K562 (cell line): ENCODE data around the gene ARHGAP22. TPM values are rescaled to one million over a fixed set of nuclear protein-coding genes. Genes with fewer than 3 reads are reported as not detected.

Experiments used
- ATAC-seq: fragments of 200-7000 bp; cut with Tn5 transposase; 3 replicates; pipeline ENCODE4 v1.9.1; 2020; ENCODE audit warnings: moderate library complexity
- BruUV-seq: library from RNA; stranded (reverse); fragments of 400-500 nt; replicated peaks from 2 replicates; lab custom pipeline; 2021; lab: Mats Ljungman, UMichigan
- CTCF ChIA-PET: fragments of 300-600 bp; formaldehyde crosslinking; extraction: SDS; loops from one replicate; lab custom pipeline; 2021; ENCODE audit warnings: low intra/inter-chr PET ratio; lab: Yijun Ruan, JAX
- POLR2A ChIA-PET: fragments of 300-600, 350-650 bp; sonication (Branson Sonifier 250); formaldehyde crosslinking; extraction: SDS; loops from one replicate; lab custom pipeline; 2021; ENCODE audit warnings: antibody characterized with exemption, inconsistent platforms; lab: Yijun Ruan, JAX
- DNase-seq, 4 experiments: peaks; one replicate each; pipeline versions ENCODE4 v3.0.0 to v3.0.0-alpha.2; 2011 to 2018; ENCODE audit warnings: low spot score in 3 of 4, mixed read lengths in 3 of 4; ENCODE audit errors: extremely low read depth in 1 of 4
- FAIRE-seq: peaks from 2 replicates; lab custom pipeline; 2011; peaks lifted over from hg19 to GRCh38; lab: Jason Lieb, UNC
- H2AFZ ChIP-seq: 2 replicates; pipeline ENCODE4 v1.6.0; 2011; ENCODE audit warnings: low read depth, low read length, control low read depth, inconsistent platforms
- H3K27ac ChIP-seq: fragments of 200-600 bp; 3 replicates; pipeline ENCODE4 v1.8.0; 2011; ENCODE audit warnings: low read depth, mild to moderate bottlenecking, control low read depth, inconsistent platforms, low read length, moderate library complexity, mixed read lengths; ENCODE audit errors: extremely low read depth
- H3K27me3 ChIP-seq, 2 experiments: fragments of 300-600 bp in 1 of 2; 2 replicates in 1 of 2; 3 replicates in 1 of 2; pipeline versions ENCODE4 v1.6.0 to v1.8.0; 2011; ENCODE audit warnings: inconsistent platforms in 2 of 2, low read length in 2 of 2, mild to moderate bottlenecking in 1 of 2, mixed read lengths in 1 of 2, moderate library complexity in 1 of 2; ENCODE audit not compliant: control insufficient read depth in 2 of 2, insufficient read depth in 2 of 2
- H3K36me3 ChIP-seq: fragments of 300-600 bp; 3 replicates; pipeline ENCODE4 v1.8.0; 2011; ENCODE audit warnings: mild to moderate bottlenecking, low read length, inconsistent platforms; ENCODE audit not compliant: control insufficient read depth, insufficient read depth
- H3K4me1 ChIP-seq, 2 experiments: fragments of 200-600 bp in 1 of 2; replicated peaks in 1 of 2; 2 replicates in 1 of 2; 3 replicates in 1 of 2; pipeline versions ENCODE4 v1.5.1 to v1.8.0; 2011; ENCODE audit warnings: inconsistent platforms in 2 of 2, low read length in 2 of 2, mild to moderate bottlenecking in 1 of 2, mixed read lengths in 1 of 2, moderate library complexity in 1 of 2; ENCODE audit not compliant: control insufficient read depth in 2 of 2, insufficient read depth in 2 of 2
- H3K4me2 ChIP-seq: 2 replicates; pipeline ENCODE4 v1.6.1; 2011; ENCODE audit warnings: low read length, control low read depth, inconsistent platforms, mixed read lengths; ENCODE audit not compliant: insufficient read depth
- H3K4me3 ChIP-seq: fragments of 200-600 bp; sonication (generic), shearing (Covaris generic); 2 replicates; pipeline ENCODE4 v1.5.1; 2016; ENCODE audit warnings: control low read depth, inconsistent platforms
- H3K79me2 ChIP-seq: fragments of 200-600 bp; 3 replicates; pipeline ENCODE4 v1.8.0; 2011; ENCODE audit warnings: low read length, inconsistent platforms; ENCODE audit not compliant: control insufficient read depth, insufficient read depth
- H3K9ac ChIP-seq, 2 experiments: 2 replicates each; pipeline versions ENCODE4 v1.6.0 to v1.6.1; 2011; ENCODE audit warnings: low read depth in 2 of 2, low read length in 2 of 2, control low read depth in 1 of 2, inconsistent platforms in 1 of 2, mild to moderate bottlenecking in 1 of 2, mixed read lengths in 1 of 2; ENCODE audit not compliant: insufficient read depth in 1 of 2
- H3K9me1 ChIP-seq: one replicate; pipeline ENCODE4 v1.6.0; 2011; ENCODE audit warnings: inconsistent platforms, mild to moderate bottlenecking, low read length, moderate library complexity; ENCODE audit not compliant: control insufficient read depth, insufficient read depth
- H3K9me3 ChIP-seq: replicated peaks from 2 replicates; pipeline ENCODE4 v1.5.1; 2011; ENCODE audit warnings: low read depth, low read length, inconsistent platforms; ENCODE audit not compliant: control insufficient read depth, insufficient read depth
- H4K20me1 ChIP-seq: replicated peaks from 2 replicates; pipeline ENCODE4 v1.6.1; 2011; ENCODE audit warnings: low read length, inconsistent platforms, mixed read lengths; ENCODE audit not compliant: control insufficient read depth, insufficient read depth
- CBFA2T2 ChIP-seq: fragments of 450-650 bp; conservative IDR thresholded peaks from 2 replicates; pipeline ENCODE4 v1.6.1; 2017; ENCODE audit warnings: mild to moderate bottlenecking
- CXXC5 ChIP-seq: fragments of 250-450 bp; sonication (Bioruptor Pico); IDR thresholded peaks from 2 replicates; pipeline ENCODE4 v1.8.0; 2022; ENCODE audit warnings: inconsistent platforms, mild to moderate bottlenecking, moderate library complexity
- ZNF124 ChIP-seq: sonication (generic); formaldehyde crosslinking; IDR thresholded peaks from 2 replicates; pipeline ENCODE4 v1.8.1; 2022; ENCODE audit warnings: missing genetic modification reagents
- ZNF3 ChIP-seq: fragments of 250-450 bp; sonication (Bioruptor Pico); IDR thresholded peaks from 2 replicates; pipeline ENCODE4 v1.5.0; 2021; ENCODE audit warnings: mild to moderate bottlenecking, moderate library complexity
- ZNF695 ChIP-seq: fragments of 450-650 bp; formaldehyde crosslinking; IDR thresholded peaks from 2 replicates; pipeline ENCODE4 v1.4.0; 2020; ENCODE audit warnings: mild to moderate bottlenecking, moderate library complexity
- WGBS: fragments of 100-300 bp; shearing (Covaris generic); methylation state at CpG from one replicate; pipeline ENCODE4 v1.1.6; 2016; ENCODE audit warnings: low coverage, mixed read lengths; ENCODE audit not compliant: insufficient coverage; ENCODE audit errors: missing lambda C conversion rate; 5-methylcytosine and 5-hydroxymethylcytosine counted together
- in situ Hi-C: fragments of 300-500 bp; cut with MboI; formaldehyde crosslinking; loops from 4 replicates; pipeline ENCODE4 v1.15.0; 2018; ENCODE audit warnings: inconsistent platforms, mixed read lengths
- intact Hi-C: fragments of 100-400 bp; cut with micrococcal nuclease; formaldehyde crosslinking; loops from 2 replicates; pipeline ENCODE4 v1.14.2; 2022
- polyA plus RNA-seq, 8 experiments: library from polyadenylated mRNA; depleted of rRNA in 4 of 8; stranded (reverse) in 5 of 8; unstranded in 3 of 8; fragments of >200 nt; fragmentation: Nextera tagmentation in 2 of 8; fragmentation: Illumina TruSeq in 1 of 8; extraction: Ambion mirVana in 2 of 8; extraction: Trizol in 1 of 8; gene quantifications; 2 replicates each; pipeline versions ENCODE4 v1.2.1 to v1.2.3, GENCODE V29; 2011 to 2014; ENCODE audit warnings: inconsistent platforms in 1 of 8, missing spikeins in 1 of 8
- total RNA-seq, 7 experiments: library from RNA; depleted of rRNA in 6 of 7; stranded (reverse); fragments of >200 nt in 6 of 7; fragmentation: Illumina TruSeq in 2 of 7; extraction: Trizol in 2 of 7; gene quantifications; 2 replicates each; pipeline versions ENCODE4 v1.2.1 to v1.2.3, GENCODE V29; 2011 to 2021; ENCODE audit warnings: low replicate concordance in 1 of 7

The ARHGAP22 gene
- total and polyA plus RNA-seq, 9 of the 15 experiments (the other 6 are each of a cell fraction or from before 2014, with no cell fraction given): 1.3 to 28.1 (median 12.7) TPM

- TF ChIP-seq ZNF3 (CRISPR knock-in tag): no peak
- 0 out of 2 replicates have a peak, but pooled peaks have one; percentile 8 for TF ChIP-seq CXXC5
- H3K36me3 ChIP-seq: peaks cover 19% of the 10 kb centered on the region; the same call in 2 of the 3 replicates
- no peak overlapping the region for H3K27ac ChIP-seq
- intact Hi-C loops (no loop called here), in situ Hi-C loops (no loop called here)
- no peaks in the 10 kb centered on the region for H3K9me3 ChIP-seq
- DNase-seq (no peak), ATAC-seq (no peak), FAIRE-seq (no peak)
- H2AFZ ChIP-seq: no peak overlapping the region
- H3K9me1 ChIP-seq: no peaks in the 10 kb centered on the region
- WGBS: 44% methylated on average over 2 of the region's 2 CpGs
- no TSS peak for BruUV-seq
- H3K4me1 ChIP-seq: peaks cover 39 to 43% of the 10 kb centered on the region in 2 experiments
- CTCF ChIA-PET: no interaction called here
- POLR2A ChIA-PET: interaction anchor here (1.0 to 1.1 kb wide), 3 partner anchors 9 to 17 kb away, joined by 3 to 5 read pairs (median 4); no protein-coding TSS in a partner anchor
- H4K20me1 ChIP-seq: no peaks in the 10 kb centered on the region
- peak overlapping the region in 1 of 2 experiments; percentile 60; a peak in 1 of 4 replicates for H3K9ac ChIP-seq
- H3K79me2 ChIP-seq: peaks cover 86% of the 10 kb centered on the region
- H3K4me3 ChIP-seq: no peak overlapping the region
- no peaks in the 10 kb centered on the region for H3K27me3 ChIP-seq
- no peak overlapping the region for H3K4me2 ChIP-seq
Measured at GRCh38 chr10:48492201-48492600, 112.7 kb downstream of the ARHGAP22 start.

GRCh38 chr10:48491392-48492139 lies 113.3 kb downstream of the ARHGAP22 start:
- Histone ChIP-seq H3K79me2 (peaks cover 86% of the 10 kb centered on the region), H3K9me3 (no peaks in the 10 kb centered on the region), H3K27me3 (no peaks in the 10 kb centered on the region), H3K36me3 (peaks cover 12% of the 10 kb centered on the region; the same call in 2 of the 3 replicates), H3K4me1 (peaks cover 33 to 43% of the 10 kb centered on the region in 2 experiments; a peak in 4 of 5 replicates), H4K20me1 (no peaks in the 10 kb centered on the region), H2AFZ (no peak overlapping the region), H3K9ac (no peak overlapping the region; a peak in 1 of 4 replicates), H3K4me2 (no peak overlapping the region), H3K9me1 (no peaks in the 10 kb centered on the region), H3K4me3 (no peak overlapping the region), H3K27ac (no peak overlapping the region)
- FAIRE-seq (no peak), ATAC-seq (no peak), DNase-seq (no peak)
- ChIA-PET POLR2A (interaction anchor here (1.0 to 1.1 kb wide), 3 partner anchors 10 to 17 kb away, joined by 3 to 5 read pairs (median 4); no protein-coding TSS in a partner anchor), CTCF (no interaction called here)
- intact Hi-C loops (no loop called here), in situ Hi-C loops (no loop called here)
- BruUV-seq: no TSS peak
- TF ChIP-seq ZNF695 (no peak), CBFA2T2 (no peak), ZNF124 (no peak)
- 98% methylated on average over 13 of the region's 13 CpGs for WGBS
